Keratinocyte (primary cell): ENCODE measurements around the gene CHRD. TPM values are rescaled to one million over a fixed set of nuclear protein-coding genes. Genes with fewer than 3 reads are reported as not detected.

Experiments
- DNase-seq: peaks from one replicate; pipeline ENCODE4 v3.0.0-alpha.2; 2011; ENCODE audit warnings: low read depth, missing footprints, low spot score
- FAIRE-seq: peaks from 2 replicates; lab custom pipeline; 2011; peaks lifted over from hg19 to GRCh38; lab: Jason Lieb, UNC
- H2AFZ ChIP-seq: 2 replicates; pipeline ENCODE4 v1.6.0; 2012; ENCODE audit warnings: low read length, control low read depth, inconsistent platforms; ENCODE audit not compliant: control insufficient read depth
- H3K27ac ChIP-seq: 2 replicates; pipeline ENCODE4 v1.5.1; 2011; ENCODE audit warnings: low read length; ENCODE audit not compliant: control insufficient read depth, insufficient read depth
- H3K27me3 ChIP-seq: 3 replicates; pipeline ENCODE4 v1.6.0; 2011; ENCODE audit warnings: low read length; ENCODE audit not compliant: control insufficient read depth, insufficient read depth; ENCODE audit errors: extremely low read depth
- H3K36me3 ChIP-seq, 2 experiments: 2 replicates in 1 of 2; 3 replicates in 1 of 2; pipeline ENCODE4 v1.5.1; 2011; ENCODE audit warnings: low read length in 2 of 2, mild to moderate bottlenecking in 1 of 2; ENCODE audit not compliant: control insufficient read depth in 2 of 2, insufficient read depth in 2 of 2; ENCODE audit errors: extremely low read depth in 1 of 2
- H3K4me1 ChIP-seq: 3 replicates; pipeline ENCODE4 v1.5.1; 2011; ENCODE audit warnings: low read length; ENCODE audit not compliant: control insufficient read depth, insufficient read depth; ENCODE audit errors: extremely low read depth
- H3K4me2 ChIP-seq: 3 replicates; pipeline ENCODE4 v1.6.0; 2011; ENCODE audit warnings: low read depth, low read length; ENCODE audit not compliant: control insufficient read depth, insufficient read depth; ENCODE audit errors: extremely low read depth
- H3K4me3 ChIP-seq, 3 experiments: fragments of 200-600 bp in 1 of 3; sonication (generic) in 1 of 3; 2 replicates in 2 of 3; 3 replicates in 1 of 3; pipeline ENCODE4 v1.5.1; 2011 to 2016; ENCODE audit warnings: low read length in 3 of 3, mild to moderate bottlenecking in 3 of 3, control low read depth in 2 of 3, inconsistent platforms in 1 of 3, low read depth in 1 of 3, mixed read lengths in 1 of 3, mixed run types in 1 of 3, moderate library complexity in 1 of 3; ENCODE audit not compliant: control insufficient read depth in 2 of 3, insufficient read depth in 2 of 3; ENCODE audit errors: extremely low read depth in 1 of 3
- H3K79me2 ChIP-seq: 2 replicates; pipeline ENCODE4 v1.6.0; 2012; ENCODE audit warnings: low read length; ENCODE audit not compliant: control insufficient read depth, insufficient read depth
- H3K9ac ChIP-seq: 3 replicates; pipeline ENCODE4 v1.6.0; 2011; ENCODE audit warnings: low read length; ENCODE audit not compliant: control insufficient read depth, insufficient read depth; ENCODE audit errors: extremely low read depth
- H3K9me1 ChIP-seq: 3 replicates; pipeline ENCODE4 v1.6.0; 2011; ENCODE audit warnings: low read length; ENCODE audit not compliant: control insufficient read depth, insufficient read depth; ENCODE audit errors: extremely low read depth
- H3K9me3 ChIP-seq: 2 replicates; pipeline ENCODE4 v1.5.1; 2012; ENCODE audit warnings: low read depth, low read length; ENCODE audit not compliant: control insufficient read depth
- H4K20me1 ChIP-seq: 3 replicates; pipeline ENCODE4 v1.6.0; 2011; ENCODE audit warnings: low read length; ENCODE audit not compliant: control insufficient read depth, insufficient read depth; ENCODE audit errors: extremely low read depth
- CTCF ChIP-seq, 3 experiments: IDR thresholded peaks in 1 of 3; conservative IDR thresholded peaks in 1 of 3; optimal IDR thresholded peaks in 1 of 3; 2 replicates in 2 of 3; 3 replicates in 1 of 3; pipeline versions ENCODE3 to v1.5.1; 2011; ENCODE audit warnings: low read length in 3 of 3, mild to moderate bottlenecking in 3 of 3, moderate library complexity in 2 of 3, control low read depth in 1 of 3, inconsistent platforms in 1 of 3; ENCODE audit not compliant: insufficient read depth in 2 of 3; ENCODE audit errors: extremely low read depth in 1 of 3
- EZH2 ChIP-seq: IDR thresholded peaks from one replicate; pipeline ENCODE4 v1.6.1; 2012; ENCODE audit warnings: inconsistent platforms, mild to moderate bottlenecking, low read length, moderate library complexity
- dilution Hi-C: fragments of 300-500 bp; cut with MboI; formaldehyde crosslinking; loops from one replicate; pipeline ENCODE4 v1.7.0; 2020; ENCODE audit warnings: low sequenced_read_pairs; ENCODE audit not compliant: extremely low pct_ligation_motif_present
- polyA plus RNA-seq, 5 experiments: library from polyadenylated mRNA; depleted of rRNA in 3 of 5; stranded (reverse) in 3 of 5; stranded (forward) in 1 of 5; unstranded in 1 of 5; fragments of >200 nt; gene quantifications; 1 replicate in 1 of 5; 2 replicates in 3 of 5; 3 replicates in 1 of 5; pipeline versions ENCODE4 v1.2.1 to v1.2.3, GENCODE V29; 2011 to 2012; ENCODE audit warnings: missing spikeins in 2 of 5, low read depth in 1 of 5, low replicate concordance in 1 of 5

The CHRD gene
- polyA plus RNA-seq, 1 donor (not counting 4 experiments of a cell fraction or from before 2014, with no cell fraction given): not detected

DNA sequence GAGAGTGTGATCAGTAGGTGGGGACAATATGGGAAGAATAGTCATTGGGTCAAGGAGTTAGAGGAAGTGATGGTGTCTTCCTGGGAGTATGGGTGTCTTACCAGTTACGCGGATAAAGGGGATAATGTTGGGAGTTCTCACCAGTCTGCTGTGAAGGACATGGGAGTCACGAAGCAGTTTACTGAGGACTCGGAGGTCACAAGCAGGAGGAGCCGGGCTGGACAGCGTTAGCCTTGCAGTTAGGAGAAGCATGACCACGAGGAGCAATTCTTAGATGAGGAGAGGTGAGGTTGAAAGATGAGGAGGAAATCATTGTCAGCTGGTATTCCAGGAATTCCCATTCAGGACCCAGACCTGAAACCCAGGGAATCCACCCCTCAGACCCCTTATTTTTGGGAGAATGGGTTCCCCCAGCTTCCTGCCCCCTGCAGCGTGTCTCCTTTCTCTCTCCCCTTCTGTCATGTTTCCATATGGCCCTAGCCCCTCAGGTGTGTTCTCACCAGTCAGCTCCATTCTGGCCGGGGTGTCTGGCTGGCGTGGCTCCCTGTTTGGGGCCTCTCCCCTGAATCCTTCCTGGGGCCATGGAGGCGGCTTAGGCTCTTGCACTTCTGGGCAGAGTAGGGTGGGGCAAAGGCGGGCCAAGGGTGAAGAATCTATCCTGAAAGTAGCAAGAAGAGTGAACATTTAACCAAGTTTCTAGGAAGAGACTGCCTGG, 4.0 kb upstream of the CHRD start:
- no peaks in the 10 kb centered on the region for H3K9me3 ChIP-seq
- TF ChIP-seq EZH2: no peak
- no peak for TF ChIP-seq CTCF (optimal IDR thresholded peaks at IDR 0.05 in 1 of 3, IDR thresholded peaks at IDR 0.05 in 1 of 3, conservative IDR thresholded peaks at IDR 0.05 in 1 of 3; ENCODE audit: extremely low read depth in 1 of 3, insufficient read depth in 2 of 3, low read length in 3 of 3)
- no peak overlapping the region for H3K9ac ChIP-seq
- no peak overlapping the region for H3K4me3 ChIP-seq
- H4K20me1 ChIP-seq: no peaks in the 10 kb centered on the region
- H3K4me1 ChIP-seq: peaks cover 3% of the 10 kb centered on the region
- FAIRE-seq: no peak
- H2AFZ ChIP-seq: no peak overlapping the region
- H3K36me3 ChIP-seq: no peaks in the 10 kb centered on the region
- H3K27ac ChIP-seq: no peak overlapping the region
- no peaks in the 10 kb centered on the region for H3K9me1 ChIP-seq
- no peaks in the 10 kb centered on the region for H3K79me2 ChIP-seq
- H3K27me3 ChIP-seq: peaks cover 58% of the 10 kb centered on the region
- no peak for DNase-seq
- H3K4me2 ChIP-seq: no peak overlapping the region
- dilution Hi-C loops: no loop called here

- DNase-seq (no peak), FAIRE-seq (no peak)
- Histone ChIP-seq H3K4me1 (no peaks in the 10 kb centered on the region), H3K79me2 (no peaks in the 10 kb centered on the region), H3K4me3 (no peak overlapping the region), H3K9ac (no peak overlapping the region), H4K20me1 (no peaks in the 10 kb centered on the region), H3K27me3 (peaks cover 72% of the 10 kb centered on the region), H3K9me3 (no peaks in the 10 kb centered on the region), H2AFZ (no peak overlapping the region), H3K27ac (no peak overlapping the region), H3K4me2 (no peak overlapping the region), H3K9me1 (no peaks in the 10 kb centered on the region), H3K36me3 (no peaks in the 10 kb centered on the region)
- dilution Hi-C loops: no loop called here
- TF ChIP-seq EZH2 (no peak), CTCF (optimal IDR thresholded peaks at IDR 0.05 in 1 of 3, IDR thresholded peaks at IDR 0.05 in 1 of 3, conservative IDR thresholded peaks at IDR 0.05 in 1 of 3; ENCODE audit: extremely low read depth in 1 of 3, insufficient read depth in 2 of 3, low read length in 3 of 3) (no peak)
Measured at GRCh38 chr3:184377374-184377773, 2.5 kb upstream of the CHRD start.
